Right lobe of liver (tissue), 6 donors: ENCODE measurements around the gene CATSPER3. TPM values are rescaled to one million over a fixed set of nuclear protein-coding genes. Genes with fewer than 3 reads are reported as not detected.

Source experiments
- ATAC-seq, 4 donors: fragments of 200-7000 bp; cut with Tn5 transposase; one replicate each; pipeline ENCODE4 v1.9.1; 2020; ENCODE audit warnings: mild to moderate bottlenecking in 4 of 4, moderate library complexity in 4 of 4
- DNase-seq, 3 donors: peaks; one replicate each; pipeline ENCODE4 v3.0.0-alpha.2; 2020
- H3K27ac ChIP-seq, 3 donors: fragments of 200-600 bp; one replicate each; pipeline ENCODE4 v1.8.0; 2022
- H3K27me3 ChIP-seq, 2 donors: fragments of 200-600 bp; one replicate each; pipeline ENCODE4 v1.8.0; 2022
- H3K36me3 ChIP-seq, 4 donors: fragments of 200-600 bp; sonication (generic) in 1 of 4; one replicate each; pipeline versions ENCODE4 v1.5.1 to v1.8.0; 2017 to 2022; ENCODE audit warnings: control low read depth in 1 of 4
- H3K4me1 ChIP-seq, 4 donors: fragments of 200-600 bp; sonication (generic) in 1 of 4; one replicate each; pipeline versions ENCODE4 v1.5.1 to v1.8.0; 2017 to 2022; ENCODE audit warnings: control low read depth in 1 of 4
- H3K4me3 ChIP-seq, 3 donors: fragments of 200-600 bp; one replicate each; pipeline ENCODE4 v1.8.0; 2022
- H3K9me3 ChIP-seq, 4 donors: fragments of 200-600 bp; sonication (generic) in 1 of 4; one replicate each; pipeline versions ENCODE4 v1.5.1 to v1.8.0; 2017 to 2022; ENCODE audit warnings: control low read depth in 1 of 4
- POLR2A ChIP-seq: fragments of 450-650 bp; IDR thresholded peaks from one replicate; pipeline ENCODE4 v1.6.1; 2017; ENCODE audit warnings: antibody characterized with exemption, mild to moderate bottlenecking
- WGBS: methylation state at CpG from one replicate; pipeline ENCODE4 v1.1.6; 2018; ENCODE audit warnings: low coverage, low lambda C conversion rate; ENCODE audit not compliant: insufficient coverage; ENCODE audit errors: missing lambda C conversion rate; 5-methylcytosine and 5-hydroxymethylcytosine counted together
- intact Hi-C, 2 donors: fragments of 100-400 bp; cut with DNase I; formaldehyde crosslinking; loops; one replicate each; pipeline versions ENCODE4 v1.11.2 to v1.14.1; 2022
- total RNA-seq, 6 experiments: library from RNA; depleted of rRNA in 2 of 6; stranded (reverse); fragments of >200 nt in 2 of 6; fragmentation: NEBNext Ultra II Directional in 3 of 6; extraction: Animal tissue kit (Norgen Biotek cat#: 25700) in 3 of 6; gene quantifications; one replicate each; pipeline versions ENCODE4 v1.1.0 to v1.2.4, GENCODE V29; 2016 to 2023
- TF ChIP-seq, protein P1 (sequence below), 4 donors: fragments of 200-600 bp in 3 of 4; fragments of 450-650 bp in 1 of 4; IDR thresholded peaks; one replicate each; pipeline versions ENCODE4 v1.5.1 to v1.8.0; 2016 to 2022; ENCODE audit warnings: antibody characterized with exemption in 4 of 4, mild to moderate bottlenecking in 2 of 4
- donor health status: DM: no; HTN: yes; CAD: no.
- donor health status: DM: no; HTN: no; CAD: no.
- donor health status: DM: no; HTN: no; CAD: no.
- donor health status: DM: no; HTN: yes; CAD: no.
- donor health status: DM: no; HTN: yes; CAD: no.

Gene CATSPER3
- total RNA-seq, 6 experiments from 2014 or later, result 0.29 to 1.1 (median 0.81) TPM; not detected in 2

DNA sequence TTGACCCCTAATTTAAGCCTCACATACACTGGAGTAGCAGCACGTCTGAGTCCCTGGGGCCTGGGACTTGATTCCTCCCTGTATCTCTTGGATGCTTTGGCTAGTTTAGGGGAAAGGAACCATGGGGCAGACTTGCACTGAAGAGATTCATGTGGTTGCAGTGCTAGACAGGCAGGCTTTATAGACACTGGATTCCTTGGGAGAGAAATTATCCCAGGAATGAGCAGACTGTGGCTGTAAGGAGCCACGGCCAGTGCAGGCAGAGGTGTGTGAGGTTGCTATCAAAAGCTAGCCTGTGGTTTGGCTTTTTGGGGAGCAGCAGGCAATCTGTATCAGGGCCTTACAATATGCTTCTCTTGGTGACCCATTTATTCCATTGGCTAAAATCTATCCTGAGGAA is 86.8 kb downstream of the CATSPER3 start:
- intact Hi-C loops, result no loop called here
- TF ChIP-seq, protein P1, sequence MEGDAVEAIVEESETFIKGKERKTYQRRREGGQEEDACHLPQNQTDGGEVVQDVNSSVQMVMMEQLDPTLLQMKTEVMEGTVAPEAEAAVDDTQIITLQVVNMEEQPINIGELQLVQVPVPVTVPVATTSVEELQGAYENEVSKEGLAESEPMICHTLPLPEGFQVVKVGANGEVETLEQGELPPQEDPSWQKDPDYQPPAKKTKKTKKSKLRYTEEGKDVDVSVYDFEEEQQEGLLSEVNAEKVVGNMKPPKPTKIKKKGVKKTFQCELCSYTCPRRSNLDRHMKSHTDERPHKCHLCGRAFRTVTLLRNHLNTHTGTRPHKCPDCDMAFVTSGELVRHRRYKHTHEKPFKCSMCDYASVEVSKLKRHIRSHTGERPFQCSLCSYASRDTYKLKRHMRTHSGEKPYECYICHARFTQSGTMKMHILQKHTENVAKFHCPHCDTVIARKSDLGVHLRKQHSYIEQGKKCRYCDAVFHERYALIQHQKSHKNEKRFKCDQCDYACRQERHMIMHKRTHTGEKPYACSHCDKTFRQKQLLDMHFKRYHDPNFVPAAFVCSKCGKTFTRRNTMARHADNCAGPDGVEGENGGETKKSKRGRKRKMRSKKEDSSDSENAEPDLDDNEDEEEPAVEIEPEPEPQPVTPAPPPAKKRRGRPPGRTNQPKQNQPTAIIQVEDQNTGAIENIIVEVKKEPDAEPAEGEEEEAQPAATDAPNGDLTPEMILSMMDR (IDR thresholded peaks at IDR 0.05), result no peak
- TF ChIP-seq POLR2A, result no peak
- Histone ChIP-seq H3K27me3 (peaks cover 0 to 4% of the 10 kb centered on the region in 2 donors), H3K36me3 (no peaks in the 10 kb centered on the region), H3K4me1 (no peaks in the 10 kb centered on the region), H3K9me3 (no peaks in the 10 kb centered on the region), H3K27ac (no peak overlapping the region), H3K4me3 (no peak overlapping the region)
- ATAC-seq, result no peak
- peak in 1 of 3 donors; percentile 20 for DNase-seq
- 30% methylated on average over 2 of the region's 2 CpGs for WGBS

DNA sequence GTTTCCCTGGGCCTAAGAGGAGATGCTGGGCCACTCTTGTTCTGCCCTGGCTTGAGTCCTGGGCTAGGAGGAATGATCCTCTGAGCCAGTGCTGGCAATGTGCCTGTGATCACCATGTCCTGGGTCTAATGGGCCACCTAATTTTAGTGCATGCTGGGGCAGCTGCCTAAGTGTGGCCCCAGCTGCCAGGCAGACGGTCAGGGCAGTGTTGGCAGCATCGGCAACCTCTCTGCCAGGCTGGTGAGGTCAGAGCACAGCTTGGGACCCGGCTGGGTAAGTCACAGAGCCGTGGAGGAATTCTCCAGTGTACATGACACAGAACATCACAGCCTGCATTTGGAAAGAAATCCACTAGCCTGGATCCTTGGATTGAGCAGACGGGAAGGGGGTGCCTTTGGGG is 87.7 kb downstream of the CATSPER3 start:
- H3K9me3 ChIP-seq, result no peaks in the 10 kb centered on the region
- intact Hi-C loops, result no loop called here
- DNase-seq (no peak), ATAC-seq (no peak)
- H3K27me3 ChIP-seq, result peaks cover 0 to 4% of the 10 kb centered on the region in 2 donors
- H3K4me3 ChIP-seq, result no peak overlapping the region
- 50% methylated on average over 1 of the region's 5 CpGs for WGBS
- H3K27ac ChIP-seq, result no peak overlapping the region
- TF ChIP-seq, protein P1 (IDR thresholded peaks at IDR 0.05), result no peak
- TF ChIP-seq POLR2A, result no peak
- no peaks in the 10 kb centered on the region for H3K4me1 ChIP-seq
- H3K36me3 ChIP-seq, result no peaks in the 10 kb centered on the region

DNA sequence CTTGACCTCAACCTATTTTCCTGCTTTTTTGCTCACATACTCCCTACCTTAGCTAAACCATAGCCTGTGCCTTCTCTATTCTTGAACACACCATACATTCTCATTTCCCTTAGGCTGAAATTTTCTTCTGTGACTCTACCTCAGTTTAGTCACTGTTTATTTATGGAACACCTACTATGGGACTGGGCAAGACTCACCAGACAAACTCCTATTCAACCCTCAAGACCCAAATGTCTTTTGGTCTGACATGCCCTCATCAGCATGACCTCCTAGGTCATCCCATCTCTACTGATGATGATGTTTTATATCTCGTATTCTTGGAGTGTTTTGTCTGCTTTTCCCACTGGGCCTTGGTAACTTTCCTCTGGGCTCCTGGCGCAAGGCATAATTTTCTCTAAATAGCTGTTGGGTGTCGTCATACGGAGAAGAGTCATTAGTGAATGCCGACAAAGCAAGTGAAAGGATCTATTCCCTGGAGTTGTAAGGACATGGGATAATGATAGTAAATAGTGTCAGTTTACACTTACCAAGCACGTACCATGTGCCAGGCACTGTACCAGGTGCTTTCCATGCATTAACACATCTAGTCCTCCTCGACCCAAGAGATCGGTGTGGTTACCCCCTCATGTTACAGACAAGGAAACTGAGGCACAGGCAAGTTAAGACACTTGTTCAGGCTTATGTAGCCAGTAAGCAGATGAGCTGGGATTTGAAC is 88.8 kb downstream of the CATSPER3 start:
- 70% methylated on average over 8 of the region's 8 CpGs for whole genome bisulfite sequencing
- H3K27ac ChIP-seq, result no peak overlapping the region
- ATAC-seq, result no peak

DNA sequence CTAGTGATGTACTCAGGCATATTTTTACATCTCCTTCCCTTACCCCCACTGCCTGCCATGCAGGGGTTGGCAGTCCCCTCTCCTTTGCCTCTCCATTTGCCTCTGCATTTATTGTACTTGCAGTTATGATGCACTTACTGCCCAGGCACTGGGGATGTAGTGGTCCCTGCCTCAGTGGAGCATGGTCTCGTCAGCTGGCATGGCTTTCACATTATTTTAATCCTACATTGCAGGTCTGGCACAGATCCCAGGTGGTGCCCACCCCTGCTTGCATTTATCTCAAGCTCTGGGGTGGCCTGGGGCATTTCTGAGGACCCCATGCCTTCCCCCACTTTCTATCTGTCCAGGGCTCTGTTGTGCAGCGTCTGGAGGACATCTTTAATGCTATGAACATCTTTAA is 89.5 kb downstream of the CATSPER3 start:
- TF ChIP-seq, protein P1 (IDR thresholded peaks at IDR 0.05), result no peak
- no peak for TF ChIP-seq POLR2A
- no peak overlapping the region for H3K27ac ChIP-seq
- no peaks in the 10 kb centered on the region for H3K4me1 ChIP-seq
- peaks cover 0 to 3% of the 10 kb centered on the region in 2 donors for H3K27me3 ChIP-seq
- ATAC-seq (no peak), DNase-seq (no peak)
- no peak overlapping the region for H3K4me3 ChIP-seq
- H3K36me3 ChIP-seq, result no peaks in the 10 kb centered on the region
- H3K9me3 ChIP-seq, result no peaks in the 10 kb centered on the region
- intact Hi-C loops, result no loop called here
- 46% methylated on average over 2 of the region's 2 CpGs for WGBS

More for the DNA sequence above, 88.8 kb downstream of the CATSPER3 start:
- Histone ChIP-seq H3K27me3 (peaks cover 0 to 4% of the 10 kb centered on the region in 2 donors), H3K36me3 (no peaks in the 10 kb centered on the region), H3K4me1 (no peaks in the 10 kb centered on the region), H3K9me3 (no peaks in the 10 kb centered on the region), H3K4me3 (no peak overlapping the region)
- intact Hi-C loops, result no loop called here
- DNase-seq, result no peak
- TF ChIP-seq POLR2A, result no peak

DNA sequence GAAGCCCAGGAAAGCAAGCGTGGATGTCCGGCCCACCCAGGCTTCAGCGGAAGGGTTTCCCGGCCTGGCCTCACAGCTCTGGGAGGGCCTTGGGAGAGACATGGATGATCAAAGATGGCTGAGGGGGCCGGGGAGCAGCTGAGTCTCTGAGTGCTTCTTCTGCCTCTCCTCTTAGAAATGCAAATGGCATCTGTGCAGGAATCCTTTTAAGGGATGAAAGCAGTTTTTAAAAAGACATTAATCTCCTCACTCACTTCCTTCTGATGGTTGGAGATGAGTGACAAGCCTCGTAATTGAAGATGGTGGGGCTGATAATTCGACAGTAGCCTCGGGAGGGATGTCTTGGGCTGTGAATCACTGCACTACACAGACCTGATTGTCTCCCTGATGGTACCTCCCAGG is 90.6 kb downstream of the CATSPER3 start:
- no CpG with 5 or more reads among the region's 8 CpGs for WGBS

More for the DNA sequence above, 90.6 kb downstream of the CATSPER3 start:
- Histone ChIP-seq H3K4me3 (no peak overlapping the region), H3K27ac (no peak overlapping the region), H3K9me3 (no peaks in the 10 kb centered on the region), H3K27me3 (no peaks in the 10 kb centered on the region), H3K4me1 (no peaks in the 10 kb centered on the region), H3K36me3 (no peaks in the 10 kb centered on the region)
- ATAC-seq, result no peak
- intact Hi-C loops, result no loop called here
- no peak for TF ChIP-seq POLR2A
- TF ChIP-seq, protein P1 (IDR thresholded peaks at IDR 0.05), result no peak
- no peak for DNase-seq
